Endothelial cell of umbilical vein (primary cell): ENCODE data around the gene LTBP1. TPM values are rescaled to one million over a fixed set of nuclear protein-coding genes. Genes with fewer than 3 reads are reported as not detected.

Experiments
- BruUV-seq: library from RNA; stranded (reverse); fragments of 400-500 nt; replicated peaks from 2 replicates; lab custom pipeline; 2021; lab: Mats Ljungman, UMichigan
- CTCF ChIA-PET: fragments of 300-600, 350-600 bp; sonication (Branson Sonifier 250); formaldehyde crosslinking; loops from one replicate; lab custom pipeline; 2021; ENCODE audit warnings: antibody characterized with exemption, inconsistent platforms; lab: Charles Lee
- POLR2A ChIA-PET: fragments of 300-600, 350-600 bp; sonication (Branson Sonifier 250); formaldehyde crosslinking; loops from one replicate; lab custom pipeline; 2021; ENCODE audit warnings: antibody characterized with exemption, inconsistent platforms; lab: Charles Lee
- DNase-seq: peaks from one replicate; pipeline ENCODE4 v3.0.0-alpha.2; 2011; ENCODE audit warnings: low read depth, low spot score
- FAIRE-seq: peaks from 2 replicates; lab custom pipeline; 2011; peaks lifted over from hg19 to GRCh38; lab: Jason Lieb, UNC
- H2AFZ ChIP-seq: 2 replicates; pipeline ENCODE4 v1.6.0; 2012; ENCODE audit warnings: low read depth, low read length, control low read depth, inconsistent platforms
- H3K27ac ChIP-seq: 2 replicates; pipeline ENCODE4 v1.5.1; 2011; ENCODE audit warnings: low read depth, mild to moderate bottlenecking, control low read depth, low read length, moderate library complexity; ENCODE audit not compliant: insufficient read depth
- H3K27me3 ChIP-seq, 2 experiments: 2 replicates each; pipeline versions ENCODE4 v1.6.0 to v1.6.1; 2011; ENCODE audit warnings: low read length in 2 of 2, mixed read lengths in 1 of 2; ENCODE audit not compliant: control insufficient read depth in 2 of 2, insufficient read depth in 2 of 2
- H3K36me3 ChIP-seq, 2 experiments: 2 replicates in 1 of 2; 3 replicates in 1 of 2; pipeline ENCODE4 v1.5.1; 2011; ENCODE audit warnings: low read length in 2 of 2, mild to moderate bottlenecking in 1 of 2, moderate library complexity in 1 of 2; ENCODE audit not compliant: control insufficient read depth in 2 of 2, insufficient read depth in 2 of 2; ENCODE audit errors: extremely low read depth in 1 of 2
- H3K4me1 ChIP-seq: 3 replicates; pipeline ENCODE4 v1.5.1; 2011; ENCODE audit warnings: mild to moderate bottlenecking, low read length; ENCODE audit not compliant: control insufficient read depth, insufficient read depth; ENCODE audit errors: extremely low read depth
- H3K4me2 ChIP-seq: 2 replicates; pipeline ENCODE4 v1.6.1; 2011; ENCODE audit warnings: low read length, control low read depth, mixed read lengths; ENCODE audit not compliant: insufficient read depth
- H3K4me3 ChIP-seq, 3 experiments: fragments of 200-600 bp in 1 of 3; sonication (generic), shearing (Covaris generic) in 1 of 3; replicated peaks in 1 of 3; 2 replicates each; pipeline ENCODE4 v1.5.1; 2011 to 2016; ENCODE audit warnings: control low read depth in 3 of 3, low read length in 3 of 3, mild to moderate bottlenecking in 2 of 3, inconsistent platforms in 1 of 3, low read depth in 1 of 3, moderate library complexity in 1 of 3; ENCODE audit not compliant: insufficient read depth in 1 of 3
- H3K79me2 ChIP-seq: 2 replicates; pipeline ENCODE4 v1.6.0; 2012; ENCODE audit warnings: low read length, inconsistent platforms; ENCODE audit not compliant: control insufficient read depth, insufficient read depth
- H3K9ac ChIP-seq: replicated peaks from 2 replicates; pipeline ENCODE3; 2011; ENCODE audit warnings: low read length, control low read depth; ENCODE audit not compliant: insufficient read depth; ENCODE audit errors: extremely low read depth
- H3K9me1 ChIP-seq: replicated peaks from 3 replicates; pipeline ENCODE4 v1.6.0; 2011; ENCODE audit warnings: mild to moderate bottlenecking, low read length; ENCODE audit not compliant: control insufficient read depth, insufficient read depth; ENCODE audit errors: extremely low read depth
- H3K9me3 ChIP-seq: replicated peaks from 2 replicates; pipeline ENCODE4 v1.5.1; 2012; ENCODE audit warnings: low read length, inconsistent platforms; ENCODE audit not compliant: control insufficient read depth, insufficient read depth
- H4K20me1 ChIP-seq: replicated peaks from 2 replicates; pipeline ENCODE3; 2011; ENCODE audit warnings: mild to moderate bottlenecking, low read length; ENCODE audit not compliant: control insufficient read depth, insufficient read depth; ENCODE audit errors: extremely low read depth
- EZH2 ChIP-seq: IDR thresholded peaks from 2 replicates; pipeline ENCODE4 v1.6.1; 2012; ENCODE audit warnings: borderline replicate concordance, low read depth, mild to moderate bottlenecking, moderate library complexity, low read length, inconsistent platforms; ENCODE audit not compliant: severe bottlenecking
- FOS ChIP-seq: IDR thresholded peaks from 2 replicates; pipeline ENCODE4 v1.6.1; 2011; ENCODE audit warnings: mild to moderate bottlenecking, low read length, moderate library complexity, borderline replicate concordance; ENCODE audit not compliant: insufficient read depth
- GATA2 ChIP-seq: IDR thresholded peaks from 2 replicates; pipeline ENCODE4 v1.7.0; 2011; ENCODE audit warnings: low read depth, mild to moderate bottlenecking, moderate library complexity, mixed read lengths, low read length; ENCODE audit not compliant: insufficient read length, insufficient read depth
- JUN ChIP-seq: IDR thresholded peaks from 2 replicates; pipeline ENCODE4 v1.6.1; 2011; ENCODE audit warnings: borderline replicate concordance, low read depth; ENCODE audit not compliant: insufficient read length, insufficient read depth
- MYC ChIP-seq: IDR thresholded peaks from one replicate; pipeline ENCODE4 v1.6.1; 2011; ENCODE audit warnings: mild to moderate bottlenecking, low read depth, low read length
- POLR2A ChIP-seq: IDR thresholded peaks from 2 replicates; pipeline ENCODE4 v1.6.1; 2012; ENCODE audit warnings: low read depth, mild to moderate bottlenecking, control low read depth, low read length
- dilution Hi-C: fragments of 300-500 bp; cut with MboI; formaldehyde crosslinking; loops from one replicate; pipeline ENCODE4 v1.15.0; 2019; ENCODE audit warnings: low sequenced_read_pairs; ENCODE audit not compliant: extremely low pct_ligation_motif_present
- intact Hi-C: fragments of 100-400 bp; cut with micrococcal nuclease; formaldehyde crosslinking; loops from one replicate; pipeline ENCODE4 v1.10.0; 2022
- polyA plus RNA-seq, 4 experiments: library from polyadenylated mRNA; depleted of rRNA in 3 of 4; stranded (reverse) in 3 of 4; unstranded in 1 of 4; fragments of >200 nt; gene quantifications; 2 replicates each; pipeline versions ENCODE4 v1.2.1 to v1.2.3, GENCODE V29; 2011 to 2012; ENCODE audit warnings: missing spikeins in 1 of 4
- total RNA-seq: library from RNA; stranded (reverse); gene quantifications from 2 replicates; pipeline ENCODE4 v1.2.3, GENCODE V29; 2021
- TF ChIP-seq, protein P1 (sequence below), 2 donors: IDR thresholded peaks; 1 replicate in 1 of 2; 2 replicates in 1 of 2; pipeline ENCODE4 v1.5.1; 2011; ENCODE audit warnings: low read length in 2 of 2, mild to moderate bottlenecking in 2 of 2, moderate library complexity in 2 of 2, control low read depth in 1 of 2, inconsistent platforms in 1 of 2, low read depth in 1 of 2; ENCODE audit not compliant: insufficient read depth in 1 of 2; ENCODE audit errors: extremely low read depth in 1 of 2
- TF ChIP-seq, protein P2 (sequence below): IDR thresholded peaks from 2 replicates; pipeline ENCODE4 v1.6.1; 2011; ENCODE audit not compliant: insufficient read depth, insufficient read length

The LTBP1 gene
- total and polyA plus RNA-seq, 2 donors (not counting 3 experiments of a cell fraction or from before 2014, with no cell fraction given) = 57.4 to 68.2 TPM

DNA sequence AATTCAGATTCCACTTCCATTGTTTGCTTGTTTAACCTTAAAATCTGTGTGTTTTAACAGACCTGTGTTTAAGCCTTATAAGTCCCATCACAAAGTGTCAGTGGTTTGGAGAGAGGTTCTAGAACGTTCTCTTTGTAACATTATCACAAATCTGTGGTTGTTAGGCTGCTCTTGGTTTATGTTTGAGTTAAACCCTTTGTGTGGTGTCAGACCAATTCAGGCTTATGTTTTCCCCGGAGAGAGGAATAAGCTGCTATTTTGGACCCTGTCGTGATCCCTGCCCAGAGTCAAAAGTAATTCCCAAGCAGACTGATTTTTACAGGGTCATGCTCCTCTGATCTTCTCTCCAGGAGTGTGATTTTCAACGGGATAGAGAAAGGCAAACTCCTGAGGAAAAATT is 43.8 kb upstream of the LTBP1 start:
- dilution Hi-C loops (no loop called here), intact Hi-C loops (no loop called here)
- H3K79me2 ChIP-seq = no peaks in the 10 kb centered on the region
- POLR2A ChIA-PET = no interaction called here
- H3K9ac ChIP-seq = no peak overlapping the region
- TF ChIP-seq FOS = no peak
- TF ChIP-seq POLR2A = no peak
- no peak for TF ChIP-seq JUN
- TF ChIP-seq, protein P1, sequence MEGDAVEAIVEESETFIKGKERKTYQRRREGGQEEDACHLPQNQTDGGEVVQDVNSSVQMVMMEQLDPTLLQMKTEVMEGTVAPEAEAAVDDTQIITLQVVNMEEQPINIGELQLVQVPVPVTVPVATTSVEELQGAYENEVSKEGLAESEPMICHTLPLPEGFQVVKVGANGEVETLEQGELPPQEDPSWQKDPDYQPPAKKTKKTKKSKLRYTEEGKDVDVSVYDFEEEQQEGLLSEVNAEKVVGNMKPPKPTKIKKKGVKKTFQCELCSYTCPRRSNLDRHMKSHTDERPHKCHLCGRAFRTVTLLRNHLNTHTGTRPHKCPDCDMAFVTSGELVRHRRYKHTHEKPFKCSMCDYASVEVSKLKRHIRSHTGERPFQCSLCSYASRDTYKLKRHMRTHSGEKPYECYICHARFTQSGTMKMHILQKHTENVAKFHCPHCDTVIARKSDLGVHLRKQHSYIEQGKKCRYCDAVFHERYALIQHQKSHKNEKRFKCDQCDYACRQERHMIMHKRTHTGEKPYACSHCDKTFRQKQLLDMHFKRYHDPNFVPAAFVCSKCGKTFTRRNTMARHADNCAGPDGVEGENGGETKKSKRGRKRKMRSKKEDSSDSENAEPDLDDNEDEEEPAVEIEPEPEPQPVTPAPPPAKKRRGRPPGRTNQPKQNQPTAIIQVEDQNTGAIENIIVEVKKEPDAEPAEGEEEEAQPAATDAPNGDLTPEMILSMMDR (IDR thresholded peaks at IDR 0.05; ENCODE audit: extremely low read depth in 1 of 2, insufficient read depth in 1 of 2, low read depth in 1 of 2, low read length in 2 of 2) = no peak
- no peak for TF ChIP-seq GATA2
- TF ChIP-seq EZH2 = no peak
- TF ChIP-seq MYC = no peak
- TF ChIP-seq, protein P2, sequence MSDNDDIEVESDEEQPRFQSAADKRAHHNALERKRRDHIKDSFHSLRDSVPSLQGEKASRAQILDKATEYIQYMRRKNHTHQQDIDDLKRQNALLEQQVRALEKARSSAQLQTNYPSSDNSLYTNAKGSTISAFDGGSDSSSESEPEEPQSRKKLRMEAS = no peak
- no peaks in the 10 kb centered on the region for H3K9me1 ChIP-seq
- no peak overlapping the region for H3K4me2 ChIP-seq
- CTCF ChIA-PET = no interaction called here
- DNase-seq (no peak), FAIRE-seq (no peak)
- no peak overlapping the region for H3K4me3 ChIP-seq
- peaks cover 24 to 33% of the 10 kb centered on the region in 2 experiments for H3K27me3 ChIP-seq
- H3K27ac ChIP-seq = no peak overlapping the region
- BruUV-seq = no TSS peak
- H4K20me1 ChIP-seq = no peaks in the 10 kb centered on the region
- no peaks in the 10 kb centered on the region for H3K9me3 ChIP-seq
- H2AFZ ChIP-seq = no peak overlapping the region
- no peaks in the 10 kb centered on the region for H3K4me1 ChIP-seq
- H3K36me3 ChIP-seq = no peaks in the 10 kb centered on the region
